AG09319 (cell line): Measurements from ENCODE around the gene ST8SIA4.

ENCODE experiments used
- DNase-seq: peaks from one replicate; pipeline ENCODE4 v3.0.0-alpha.2; 2010; ENCODE audit warnings: low read depth; ENCODE audit errors: extremely low read depth
- TF ChIP-seq, protein P1 (sequence below): IDR thresholded peaks from 2 replicates; pipeline ENCODE4 v1.5.1; 2011; ENCODE audit warnings: low read depth, mild to moderate bottlenecking, inconsistent platforms, low read length, moderate library complexity

Gene ST8SIA4

GRCh38 chr5:100902440-100903038 lies 543 bp downstream of the ST8SIA4 start:
- no peak for DNase-seq

GRCh38 chr5:100901821-100902341 lies 1.2 kb downstream of the ST8SIA4 start:
- DNase-seq, result no peak
- TF ChIP-seq, protein P1, sequence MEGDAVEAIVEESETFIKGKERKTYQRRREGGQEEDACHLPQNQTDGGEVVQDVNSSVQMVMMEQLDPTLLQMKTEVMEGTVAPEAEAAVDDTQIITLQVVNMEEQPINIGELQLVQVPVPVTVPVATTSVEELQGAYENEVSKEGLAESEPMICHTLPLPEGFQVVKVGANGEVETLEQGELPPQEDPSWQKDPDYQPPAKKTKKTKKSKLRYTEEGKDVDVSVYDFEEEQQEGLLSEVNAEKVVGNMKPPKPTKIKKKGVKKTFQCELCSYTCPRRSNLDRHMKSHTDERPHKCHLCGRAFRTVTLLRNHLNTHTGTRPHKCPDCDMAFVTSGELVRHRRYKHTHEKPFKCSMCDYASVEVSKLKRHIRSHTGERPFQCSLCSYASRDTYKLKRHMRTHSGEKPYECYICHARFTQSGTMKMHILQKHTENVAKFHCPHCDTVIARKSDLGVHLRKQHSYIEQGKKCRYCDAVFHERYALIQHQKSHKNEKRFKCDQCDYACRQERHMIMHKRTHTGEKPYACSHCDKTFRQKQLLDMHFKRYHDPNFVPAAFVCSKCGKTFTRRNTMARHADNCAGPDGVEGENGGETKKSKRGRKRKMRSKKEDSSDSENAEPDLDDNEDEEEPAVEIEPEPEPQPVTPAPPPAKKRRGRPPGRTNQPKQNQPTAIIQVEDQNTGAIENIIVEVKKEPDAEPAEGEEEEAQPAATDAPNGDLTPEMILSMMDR, result no peak

More at GRCh38 chr5:100902440-100903038, 543 bp downstream of the ST8SIA4 start:
- TF ChIP-seq, protein P1, result no peak

DNA sequence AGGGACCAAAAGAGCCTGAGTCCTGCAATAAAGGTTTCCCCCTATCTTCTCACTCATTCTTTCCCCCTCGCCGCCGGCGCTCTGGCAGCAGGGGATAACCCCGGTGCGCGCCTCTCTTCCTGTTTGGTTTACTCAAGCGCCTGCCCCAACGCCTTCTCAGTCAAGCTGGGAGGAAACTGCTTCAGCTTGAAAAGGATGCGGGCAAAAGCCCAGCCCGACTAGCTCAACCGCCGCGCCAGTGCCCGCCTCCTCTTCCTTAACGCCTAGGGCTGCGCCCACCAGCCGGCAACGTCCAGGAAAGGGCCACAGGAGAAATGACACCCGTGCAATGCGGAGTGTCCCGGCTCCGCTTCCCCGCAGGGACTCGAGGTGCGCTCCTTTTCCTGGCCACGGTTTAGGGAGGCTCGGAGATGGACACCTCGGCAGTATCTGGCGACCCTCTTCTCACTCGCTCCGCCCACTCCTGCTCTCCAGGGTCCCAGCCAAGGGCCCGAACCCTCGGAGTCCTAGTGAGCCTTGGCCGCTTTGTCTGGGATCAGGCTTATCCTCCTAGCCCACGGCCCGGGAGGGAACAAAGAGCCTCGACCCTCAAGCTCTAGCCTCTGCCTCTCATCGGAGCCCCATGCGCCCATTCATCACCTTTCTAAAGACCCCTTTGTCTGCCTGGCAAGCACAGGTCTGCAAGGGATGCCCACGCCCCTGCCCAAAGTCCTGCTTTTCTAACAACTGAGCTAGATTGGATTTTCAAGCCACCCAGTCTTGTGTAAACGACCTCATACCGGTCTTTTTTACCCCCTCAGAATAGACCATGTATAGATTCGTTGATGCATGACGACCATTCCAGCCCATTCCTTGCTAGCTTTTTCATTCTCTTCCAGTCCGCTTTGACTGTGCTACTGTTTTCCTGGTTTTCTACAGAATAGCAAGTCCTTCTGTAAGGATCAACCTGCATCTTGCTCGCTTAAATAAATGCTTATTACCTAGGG lies 2.0 kb downstream of the ST8SIA4 start:
- TF ChIP-seq, protein P1, result no peak
- no peak for DNase-seq

DNA sequence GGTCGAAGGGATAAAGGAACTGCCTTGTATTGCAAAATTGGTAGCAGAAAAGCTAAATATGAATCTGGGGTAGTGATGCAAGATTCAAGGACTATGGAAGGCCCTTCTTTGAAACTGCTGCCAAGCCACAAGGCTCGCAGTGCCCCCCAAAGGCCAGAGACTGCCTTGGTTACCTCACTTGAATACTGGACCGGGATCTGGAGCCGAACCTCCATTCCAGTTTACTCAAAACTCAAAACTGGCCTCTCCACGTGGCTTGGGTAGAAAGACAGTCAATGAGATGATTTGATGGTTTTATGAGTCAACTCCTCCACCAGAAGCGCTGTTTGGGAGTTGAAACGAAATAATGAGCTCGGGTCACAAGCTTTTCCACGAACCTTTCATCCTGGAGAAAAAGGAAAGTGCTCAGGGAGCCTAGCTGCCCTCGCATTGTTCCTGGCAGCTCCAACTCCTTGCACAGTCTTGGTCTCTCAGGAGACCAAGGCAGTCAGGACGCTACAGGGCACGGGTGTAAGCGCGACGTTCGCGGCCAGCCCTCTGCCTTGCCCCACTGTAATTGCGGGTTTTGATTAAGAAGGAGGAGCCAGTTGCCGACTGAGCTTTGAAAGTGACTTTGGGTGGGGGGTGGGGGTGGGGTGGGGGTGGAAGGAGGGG lies 2.8 kb downstream of the ST8SIA4 start:
- TF ChIP-seq, protein P1, result no peak
- no peak for DNase-seq

GRCh38 chr5:100899675-100900074 lies 3.4 kb downstream of the ST8SIA4 start:
- DNase-seq, result no peak
- TF ChIP-seq, protein P1, result no peak

GRCh38 chr5:100898504-100899346 lies 4.4 kb downstream of the ST8SIA4 start:
- DNase-seq, result no peak
- TF ChIP-seq, protein P1, result no peak
